Stimulated activated CD8-positive, alpha-beta memory T cell treated with anti-CD3 and anti-CD28 coated beads, Interleukin-15, amount 100 ng/mL, for 24 hours (primary cell): Measurements from ENCODE around the gene KIF26B.
"Not testable (repeated sequence)": the region's sequence is repeated elsewhere in the genome, so short reads cannot be mapped to it uniquely, and the experiment has no call there.

Source experiments
- DNase-seq: peaks from one replicate; pipeline ENCODE4 v3.0.0-alpha.2; 2020; ENCODE audit warnings: low read depth

Gene KIF26B

GRCh38 chr1:245701631-245702030, 546.8 kb downstream of the KIF26B start:
- no peak for DNase-seq

GRCh38 chr1:245702346-245702745, 547.6 kb downstream of the KIF26B start:
- no peak for DNase-seq

GRCh38 chr1:245704341-245704740, 549.6 kb downstream of the KIF26B start:
- no peak for DNase-seq

- DNase-seq = no peak
Measured at GRCh38 chr1:245704765-245705164, 550.0 kb downstream of the KIF26B start.

GRCh38 chr1:245707941-245708340, 553.2 kb downstream of the KIF26B start:
- no peak for DNase-seq

- no peak for DNase-seq
Measured at GRCh38 chr1:245710961-245711903, 556.4 kb downstream of the KIF26B start.

GRCh38 chr1:245714027-245714426, 559.2 kb downstream of the KIF26B start:
- not testable (repeated sequence) for DNase-seq

GRCh38 chr1:245715291-245715701, 560.5 kb downstream of the KIF26B start:
- no peak for DNase-seq

- no peak for DNase-seq
Measured at GRCh38 chr1:245715970-245716369, 561.2 kb downstream of the KIF26B start.

GRCh38 chr1:245716561-245716960, 561.8 kb downstream of the KIF26B start:
- no peak for DNase-seq

GRCh38 chr1:245717611-245718010, 562.8 kb downstream of the KIF26B start:
- DNase-seq = no peak

- no peak for DNase-seq
Measured at GRCh38 chr1:245718123-245718522, 563.3 kb downstream of the KIF26B start.

- no peak for DNase-seq
Measured at GRCh38 chr1:245718951-245719350, 564.2 kb downstream of the KIF26B start.

- no peak for DNase-seq
Measured at GRCh38 chr1:245721488-245721887, 566.7 kb downstream of the KIF26B start.

GRCh38 chr1:245728035-245728434, 573.2 kb downstream of the KIF26B start:
- not testable (repeated sequence) for DNase-seq

GRCh38 chr1:245730801-245731200, 576.0 kb downstream of the KIF26B start:
- no peak for DNase-seq

GRCh38 chr1:245740336-245740735, 585.6 kb downstream of the KIF26B start:
- not testable (repeated sequence) for DNase-seq

- DNase-seq = no peak
Measured at GRCh38 chr1:245742896-245743295, 588.1 kb downstream of the KIF26B start.

- no peak for DNase-seq
Measured at GRCh38 chr1:245748240-245748639, 593.5 kb downstream of the KIF26B start.

- no peak for DNase-seq
Measured at GRCh38 chr1:245748646-245749045, 593.9 kb downstream of the KIF26B start.

GRCh38 chr1:245749053-245749452, 594.3 kb downstream of the KIF26B start:
- no peak for DNase-seq

- DNase-seq = no peak
Measured at GRCh38 chr1:245750261-245750660, 595.5 kb downstream of the KIF26B start.

GRCh38 chr1:245751116-245751515, 596.3 kb downstream of the KIF26B start:
- DNase-seq = no peak
